NCI-H1436 treated with DMSO at 0.1 percent for 48 hours (cell line): ENCODE measurements around the gene FAM180B.
"Not testable (repeated sequence)": the region's sequence is repeated elsewhere in the genome, so short reads cannot be mapped to it uniquely, and the experiment has no call there.

Source experiments
- DNase-seq: peaks from one replicate; lab custom pipeline; 2025; lab: John Stamatoyannopoulos, UW

FAM180B gene

GRCh38 chr11:47586098-47586855 lies at the start of gene FAM180B:
FAM180B (plus strand) TSS chr11:47586678; CDS start chr11:47586769, 91 bp downstream.
- no peak for DNase-seq

GRCh38 chr11:47536915-47537314 lies 49.6 kb upstream of the FAM180B start:
- no peak for DNase-seq

GRCh38 chr11:47538741-47539565 lies 47.5 kb upstream of the FAM180B start:
- no peak for DNase-seq

GRCh38 chr11:47539681-47540039 lies 46.8 kb upstream of the FAM180B start:
- no peak for DNase-seq

- no peak for DNase-seq
These were observed 45.4 kb upstream of the FAM180B start for GRCh38 chr11:47541070-47541469.

- no peak for DNase-seq
These were observed 41.2 kb upstream of the FAM180B start for GRCh38 chr11:47545298-47545697.

GRCh38 chr11:47546274-47546673 lies 40.2 kb upstream of the FAM180B start:
- DNase-seq = not testable (repeated sequence)

- no peak for DNase-seq
These were observed 36.0 kb upstream of the FAM180B start for GRCh38 chr11:47550288-47551047.

- no peak for DNase-seq
These were observed 35.4 kb upstream of the FAM180B start for GRCh38 chr11:47551086-47551485.

GRCh38 chr11:47552056-47552565 lies 34.4 kb upstream of the FAM180B start:
- DNase-seq = no peak

- DNase-seq = peak; percentile 46
These were observed 33.7 kb upstream of the FAM180B start, which contains the start of gene CELF1 for GRCh38 chr11:47552566-47553405. CELF1 (minus strand) TSS chr11:47553132; CDS start chr11:47499523, 53,609 bp downstream.

- no peak for DNase-seq
These were observed 33.1 kb upstream of the FAM180B start for GRCh38 chr11:47553406-47553743.

GRCh38 chr11:47557004-47557403 lies 29.5 kb upstream of the FAM180B start:
- not testable (repeated sequence) for DNase-seq

GRCh38 chr11:47558695-47559094 lies 27.8 kb upstream of the FAM180B start:
- no peak for DNase-seq

- DNase-seq = no peak
These were observed 26.1 kb upstream of the FAM180B start for GRCh38 chr11:47560426-47560825.

- DNase-seq = not testable (repeated sequence)
These were observed 24.1 kb upstream of the FAM180B start for GRCh38 chr11:47562393-47562792.

- DNase-seq = not testable (repeated sequence)
These were observed 22.1 kb upstream of the FAM180B start for GRCh38 chr11:47564366-47564765.

GRCh38 chr11:47564933-47565339 lies 21.5 kb upstream of the FAM180B start:
- DNase-seq = no peak

GRCh38 chr11:47565340-47566148 lies 20.9 kb upstream of the FAM180B start, which contains the start of gene PTPMT1:
PTPMT1 (plus strand) TSS chr11:47565599; CDS start chr11:47565623, 24 bp downstream.
- no peak for DNase-seq

- no peak for DNase-seq
These were observed 20.3 kb upstream of the FAM180B start for GRCh38 chr11:47566149-47566698.
